Duodenal mucosa (tissue), 2 donors: ENCODE measurements around the gene KISS1.

Source experiments
- H3K27ac ChIP-seq: one replicate; pipeline ENCODE4 v1.7.0; 2013; ENCODE audit warnings: low read depth, low read length
- H3K27me3 ChIP-seq, 2 donors: one replicate each; pipeline ENCODE4 v1.7.0; 2013; ENCODE audit warnings: low read length in 2 of 2, control low read depth in 1 of 2; ENCODE audit not compliant: insufficient read depth in 2 of 2, control insufficient read depth in 1 of 2
- H3K36me3 ChIP-seq, 2 donors: one replicate each; pipeline ENCODE4 v1.7.0; 2013; ENCODE audit warnings: low read length in 2 of 2, control low read depth in 1 of 2; ENCODE audit not compliant: insufficient read depth in 2 of 2, control insufficient read depth in 1 of 2
- H3K4me1 ChIP-seq, 2 donors: one replicate each; pipeline ENCODE4 v1.7.0; 2013; ENCODE audit warnings: low read length in 2 of 2, control low read depth in 1 of 2; ENCODE audit not compliant: insufficient read depth in 2 of 2, control insufficient read depth in 1 of 2
- H3K4me3 ChIP-seq, 2 donors: one replicate each; pipeline ENCODE4 v1.7.0; 2013; ENCODE audit warnings: low read length in 2 of 2, low read depth in 1 of 2
- H3K9ac ChIP-seq, 2 donors: one replicate each; pipeline ENCODE4 v1.7.0; 2013; ENCODE audit warnings: low read length in 2 of 2, low read depth in 1 of 2
- H3K9me3 ChIP-seq, 2 donors: one replicate each; pipeline ENCODE4 v1.7.0; 2013; ENCODE audit warnings: low read length in 2 of 2, control low read depth in 1 of 2; ENCODE audit not compliant: control insufficient read depth in 1 of 2

Gene KISS1

DNA sequence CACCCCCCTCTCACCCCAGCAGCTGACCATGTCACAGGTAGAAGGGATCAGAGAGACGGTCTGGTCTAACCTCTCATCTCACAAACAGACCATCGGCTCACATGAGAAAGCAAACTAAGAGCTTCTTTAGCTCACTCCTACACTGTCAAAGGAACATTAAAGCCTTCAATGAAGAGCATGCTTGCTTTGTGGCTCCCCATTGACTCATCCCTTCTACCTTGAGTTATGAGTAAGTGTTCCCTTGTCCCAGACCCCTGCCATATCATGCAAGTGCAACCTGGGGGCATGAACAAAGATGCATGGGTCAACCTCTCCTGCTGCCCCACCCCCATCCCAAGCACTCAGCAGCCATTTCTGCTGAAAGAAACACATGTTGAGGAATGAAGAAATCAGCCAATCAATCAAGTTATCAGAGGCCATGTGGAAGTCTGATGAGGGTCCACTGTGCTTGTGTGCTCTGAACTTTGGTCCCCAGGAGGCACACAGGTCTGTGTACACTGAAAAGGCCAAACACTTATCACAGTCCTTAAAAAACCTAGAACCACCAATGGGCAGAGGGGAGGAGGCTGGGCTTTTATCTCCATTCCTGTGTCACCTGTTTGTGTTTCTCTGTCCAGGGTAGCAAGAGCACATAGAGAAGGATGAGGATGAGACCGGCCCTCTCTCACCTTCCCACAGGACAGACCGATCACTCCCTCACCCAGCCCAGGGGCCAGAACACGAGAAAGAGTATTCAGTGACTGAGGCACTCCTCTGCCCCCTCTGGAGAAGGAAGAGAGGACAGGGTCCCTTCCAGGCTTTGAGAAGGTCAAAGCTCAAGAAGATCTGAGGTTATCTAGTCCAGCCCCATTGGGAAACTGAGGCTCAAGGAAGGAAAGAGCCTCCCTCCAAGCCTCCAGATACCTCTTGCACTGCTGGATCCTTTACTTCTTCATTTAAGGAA lies 54.0 kb downstream of the KISS1 start:
- no peaks in the 10 kb centered on the region for H3K27me3 ChIP-seq
- H3K36me3 ChIP-seq: no peaks in the 10 kb centered on the region
- H3K4me1 ChIP-seq: no peaks in the 10 kb centered on the region
- no peaks in the 10 kb centered on the region for H3K9me3 ChIP-seq
- no peak overlapping the region for H3K27ac ChIP-seq
- no peak overlapping the region for H3K4me3 ChIP-seq
- H3K9ac ChIP-seq: no peak overlapping the region

DNA sequence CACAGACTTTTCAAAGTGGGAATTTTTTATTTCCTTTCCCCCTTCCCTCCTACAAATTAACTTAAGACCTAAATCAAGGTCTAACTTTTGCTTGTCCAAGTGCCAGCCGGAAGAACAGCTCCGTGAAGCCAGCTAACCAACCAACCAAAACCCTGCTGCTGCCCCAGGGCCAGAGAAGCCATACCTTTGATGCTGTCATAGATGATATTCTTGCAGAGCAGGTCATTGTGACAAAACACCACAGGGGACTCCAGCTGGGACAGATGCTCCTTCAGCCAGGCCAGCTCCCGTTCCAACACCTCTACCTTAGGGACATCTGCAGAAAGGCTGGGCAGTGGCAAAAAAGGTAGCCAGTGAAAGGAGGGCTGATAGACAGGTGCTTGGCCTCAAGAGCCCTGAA lies 55.2 kb downstream of the KISS1 start:
- Histone ChIP-seq H3K9me3 (no peaks in the 10 kb centered on the region), H3K4me1 (no peaks in the 10 kb centered on the region), H3K9ac (no peak overlapping the region), H3K27me3 (no peaks in the 10 kb centered on the region), H3K36me3 (no peaks in the 10 kb centered on the region), H3K27ac (no peak overlapping the region), H3K4me3 (no peak overlapping the region)
